Measurements from ENCODE around the gene SUCLG2. TPM values are rescaled to one million over a fixed set of nuclear protein-coding genes. Genes with fewer than 3 reads are reported as not detected.

SUCLG2 gene
- total and polyA plus RNA-seq, 11 donors = 41.6 to 119 (median 77.6) TPM

DNA sequence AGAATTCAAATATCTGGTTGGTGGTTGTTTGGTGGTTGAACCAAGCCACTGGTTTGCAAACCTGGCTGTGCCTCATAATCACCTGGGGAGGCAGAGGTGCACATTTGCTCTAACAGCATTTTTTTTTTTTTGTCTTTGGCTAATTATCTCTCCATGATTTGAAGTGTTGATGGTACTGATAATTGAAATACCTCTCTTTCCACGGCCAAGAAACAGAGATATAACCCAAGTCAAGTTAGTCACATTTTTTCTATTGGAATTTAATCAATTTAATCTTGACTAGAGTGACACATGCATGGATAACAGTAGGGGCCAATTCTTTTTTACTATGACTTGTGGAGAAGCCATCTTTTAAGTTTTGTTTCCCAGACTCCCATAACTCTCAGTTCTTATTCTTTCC lies 37.5 kb upstream of the SUCLG2 start:
- ATAC-seq = no peak
- Histone ChIP-seq H3K9me3 (no peaks in the 10 kb centered on the region), H3K4me3 (no peak overlapping the region), H3K4me1 (no peaks in the 10 kb centered on the region), H3K27ac (no peak overlapping the region), H3K36me3 (no peaks in the 10 kb centered on the region), H3K27me3 (no peaks in the 10 kb centered on the region)
- intact Hi-C loops (cut with DNase I) = no loop called here
- no peak for DNase-seq
- no peak for TF ChIP-seq POLR2A (IDR thresholded peaks at IDR 0.05)
- WGBS, 4 donors = 60 to 73% (median 69%) methylated on average over 1 of the region's 1 CpG

DNA sequence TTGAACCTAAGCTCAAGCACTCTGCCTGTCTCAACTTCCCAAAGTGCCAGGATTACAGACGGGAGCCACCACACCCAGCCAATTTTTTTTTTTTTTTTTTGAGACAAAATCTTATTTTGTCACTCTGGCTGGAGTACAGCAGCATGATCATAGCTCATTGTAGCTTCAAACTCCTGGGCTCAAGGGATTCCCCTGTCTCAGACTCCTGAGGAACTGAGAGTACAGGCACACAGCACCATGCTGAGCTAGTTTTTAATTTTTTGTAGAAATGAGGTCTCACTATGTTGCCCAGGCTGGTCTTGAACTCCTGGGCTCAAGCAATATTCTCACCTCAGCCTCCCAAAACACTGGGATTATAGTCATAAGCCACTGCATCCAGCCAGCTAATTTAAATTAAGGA lies 36.8 kb upstream of the SUCLG2 start:
- no peaks in the 10 kb centered on the region for H3K36me3 ChIP-seq
- 75 to 87% (median 84%) methylated on average over 1 of the region's 1 CpG for WGBS, 4 donors
- TF ChIP-seq, protein P1, sequence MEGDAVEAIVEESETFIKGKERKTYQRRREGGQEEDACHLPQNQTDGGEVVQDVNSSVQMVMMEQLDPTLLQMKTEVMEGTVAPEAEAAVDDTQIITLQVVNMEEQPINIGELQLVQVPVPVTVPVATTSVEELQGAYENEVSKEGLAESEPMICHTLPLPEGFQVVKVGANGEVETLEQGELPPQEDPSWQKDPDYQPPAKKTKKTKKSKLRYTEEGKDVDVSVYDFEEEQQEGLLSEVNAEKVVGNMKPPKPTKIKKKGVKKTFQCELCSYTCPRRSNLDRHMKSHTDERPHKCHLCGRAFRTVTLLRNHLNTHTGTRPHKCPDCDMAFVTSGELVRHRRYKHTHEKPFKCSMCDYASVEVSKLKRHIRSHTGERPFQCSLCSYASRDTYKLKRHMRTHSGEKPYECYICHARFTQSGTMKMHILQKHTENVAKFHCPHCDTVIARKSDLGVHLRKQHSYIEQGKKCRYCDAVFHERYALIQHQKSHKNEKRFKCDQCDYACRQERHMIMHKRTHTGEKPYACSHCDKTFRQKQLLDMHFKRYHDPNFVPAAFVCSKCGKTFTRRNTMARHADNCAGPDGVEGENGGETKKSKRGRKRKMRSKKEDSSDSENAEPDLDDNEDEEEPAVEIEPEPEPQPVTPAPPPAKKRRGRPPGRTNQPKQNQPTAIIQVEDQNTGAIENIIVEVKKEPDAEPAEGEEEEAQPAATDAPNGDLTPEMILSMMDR (IDR thresholded peaks at IDR 0.05) = no peak
- no peak for TF ChIP-seq POLR2A (IDR thresholded peaks at IDR 0.05)
- intact Hi-C loops (cut with DNase I) = no loop called here
- H3K27ac ChIP-seq = no peak overlapping the region
- DNase-seq = no peak
- no peak for ATAC-seq
- H3K4me3 ChIP-seq = no peak overlapping the region
- no peaks in the 10 kb centered on the region for H3K4me1 ChIP-seq
- no peaks in the 10 kb centered on the region for H3K27me3 ChIP-seq
- H3K9me3 ChIP-seq = no peaks in the 10 kb centered on the region

DNA sequence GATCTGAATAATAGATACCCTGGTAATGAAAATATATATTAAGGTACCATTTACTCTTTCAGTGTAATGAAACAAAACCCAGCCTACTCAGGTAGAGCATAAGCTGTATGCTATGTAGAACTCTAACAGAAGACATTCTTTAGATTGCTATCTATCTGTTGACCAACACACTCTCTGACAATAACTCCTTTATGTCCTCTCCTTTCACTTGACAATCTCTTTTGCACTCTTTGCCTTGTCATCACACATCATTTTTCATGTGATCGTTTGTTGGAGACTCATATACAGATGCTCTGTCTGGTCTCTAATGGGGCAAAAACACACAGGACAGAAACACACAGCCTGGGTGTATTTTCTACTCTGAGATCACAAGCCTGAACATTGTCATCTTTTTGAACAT lies 35.4 kb upstream of the SUCLG2 start:
- no peak for TF ChIP-seq POLR2A (IDR thresholded peaks at IDR 0.05)
- H3K9me3 ChIP-seq = no peaks in the 10 kb centered on the region
- ATAC-seq (no peak), DNase-seq (no peak)
- peaks cover 0 to 11% (median 0%) of the 10 kb centered on the region in 12 donors for H3K4me1 ChIP-seq
- intact Hi-C loops (cut with DNase I) = no loop called here
- H3K27ac ChIP-seq = no peak overlapping the region
- no peak overlapping the region for H3K4me3 ChIP-seq
- no peaks in the 10 kb centered on the region for H3K36me3 ChIP-seq
- no peaks in the 10 kb centered on the region for H3K27me3 ChIP-seq
- 67 to 73% (median 70%) methylated on average over 1 of the region's 1 CpG for WGBS, 4 donors

DNA sequence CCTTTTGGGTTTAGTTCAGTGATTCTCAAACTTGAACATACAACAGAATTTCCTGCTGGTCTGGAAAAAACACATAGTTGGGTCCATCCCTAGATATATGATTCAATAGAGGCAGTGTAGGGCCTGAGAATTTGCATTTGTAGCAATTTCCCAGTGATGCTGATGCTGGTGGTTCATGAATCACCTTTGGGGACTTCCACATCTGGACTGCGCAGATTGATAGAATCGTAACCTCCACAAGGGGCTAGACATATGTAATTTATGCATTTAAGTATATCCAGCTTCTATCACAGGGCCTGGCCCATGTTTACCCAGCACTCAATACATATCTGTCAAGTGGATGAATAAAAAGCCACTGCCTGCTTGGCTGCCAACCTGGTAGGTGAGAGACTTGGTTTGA lies 33.8 kb upstream of the SUCLG2 start:
- H3K36me3 ChIP-seq = no peaks in the 10 kb centered on the region
- peaks cover 0 to 11% (median 0%) of the 10 kb centered on the region in 12 donors for H3K4me1 ChIP-seq
- ATAC-seq (no peak), DNase-seq (no peak)
- H3K27me3 ChIP-seq = no peaks in the 10 kb centered on the region
- intact Hi-C loops (cut with DNase I) = no loop called here
- 94 to 100% (median 98%) methylated on average over 2 of the region's 2 CpGs for WGBS, 4 donors
- H3K9me3 ChIP-seq = no peaks in the 10 kb centered on the region
- no peak overlapping the region for H3K4me3 ChIP-seq
- TF ChIP-seq, protein P1 (IDR thresholded peaks at IDR 0.05) = no peak
- TF ChIP-seq POLR2A (IDR thresholded peaks at IDR 0.05) = no peak
- no peak overlapping the region for H3K27ac ChIP-seq

DNA sequence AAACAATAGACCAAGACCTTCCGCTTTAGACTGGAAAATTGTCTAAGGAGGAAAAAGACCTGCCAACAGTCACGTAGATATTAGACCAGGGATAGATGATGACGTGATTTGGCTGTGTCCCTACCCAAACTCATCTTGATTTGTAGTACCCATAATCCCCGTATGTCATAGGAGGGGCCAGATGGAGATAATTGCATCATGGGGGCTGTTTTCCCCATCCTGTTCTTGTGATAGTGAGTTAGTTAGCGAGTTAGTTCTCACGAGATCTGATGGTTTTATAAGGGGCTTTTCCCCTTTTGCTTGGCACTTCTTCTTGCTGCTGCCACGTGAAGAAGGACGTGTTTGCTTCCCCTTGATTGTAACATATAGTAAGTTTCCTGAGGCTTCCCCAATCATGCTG lies 31.7 kb upstream of the SUCLG2 start:
- intact Hi-C loops (cut with DNase I) = no loop called here
- WGBS, 4 donors = 78 to 89% (median 83%) methylated on average over 8 of the region's 8 CpGs
- H3K27ac ChIP-seq = no peak overlapping the region
- H3K9me3 ChIP-seq = no peaks in the 10 kb centered on the region
- DNase-seq (no peak), ATAC-seq (no peak)
- H3K36me3 ChIP-seq = no peaks in the 10 kb centered on the region
- H3K4me1 ChIP-seq = peaks cover 0 to 11% (median 0%) of the 10 kb centered on the region in 12 donors
- H3K27me3 ChIP-seq = no peaks in the 10 kb centered on the region
- H3K4me3 ChIP-seq = no peak overlapping the region
- no peak for TF ChIP-seq POLR2A (IDR thresholded peaks at IDR 0.05)
- TF ChIP-seq, protein P1 (IDR thresholded peaks at IDR 0.05) = no peak
